ENCODE data around the gene DLG2. TPM values are rescaled to one million over a fixed set of nuclear protein-coding genes. Genes with fewer than 3 reads are reported as not detected.
"Not testable (repeated sequence)": the region's sequence is repeated elsewhere in the genome, so short reads cannot be mapped to it uniquely, and the experiment has no call there.

The DLG2 gene
- total RNA-seq, 2 experiments from 2014 or later: 0.85 to 1.1 TPM

DNA sequence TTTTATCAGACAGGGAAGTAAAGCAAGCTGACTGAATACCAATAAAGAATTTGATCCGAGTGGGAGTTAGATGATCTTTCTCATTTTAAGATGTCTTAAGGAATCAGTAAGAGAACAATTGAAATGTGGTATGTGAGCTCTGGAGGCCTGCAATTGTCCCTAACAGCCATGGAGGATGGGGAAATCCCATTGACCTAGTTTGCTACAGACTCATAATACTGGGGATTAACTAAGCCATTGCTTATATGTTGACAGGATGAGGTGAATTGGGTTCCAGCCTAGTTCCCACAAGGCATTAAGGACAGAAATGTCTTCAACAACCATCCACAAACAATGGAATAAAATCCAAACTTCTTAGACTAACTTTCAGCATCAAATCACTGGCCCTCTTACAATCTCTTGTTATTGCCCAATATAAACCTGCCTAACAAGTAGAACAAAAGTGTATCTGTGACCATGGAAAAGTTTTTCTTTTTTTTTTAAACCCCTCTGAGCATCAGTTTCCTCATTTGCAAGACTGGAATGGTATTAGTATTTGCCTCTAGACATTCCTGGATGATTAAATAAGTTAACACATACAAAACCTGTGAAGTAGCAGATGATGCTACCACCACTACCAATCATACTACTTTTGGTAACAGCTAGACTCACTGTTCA lies 773.2 kb downstream of the DLG2 start:
- H3K4me1 Mint-ChIP-seq: no peaks in the 10 kb centered on the region
- H3K4me3 Mint-ChIP-seq: no peak overlapping the region
- DNase-seq: no peak
- peaks cover 5% of the 10 kb centered on the region for H3K9me3 Mint-ChIP-seq
- CTCF ChIA-PET: no interaction called here
- no peaks in the 10 kb centered on the region for H3K36me3 Mint-ChIP-seq (ENCODE audit: low read depth)
- no peaks in the 10 kb centered on the region for H3K27me3 Mint-ChIP-seq
- POLR2A ChIA-PET: no interaction called here
- H3K27ac Mint-ChIP-seq: no peak overlapping the region

- POLR2A ChIA-PET: no interaction called here
Observed at GRCh38 chr11:84847842-84848241, 779.3 kb downstream of the DLG2 start.

GRCh38 chr11:84840201-84840600 lies 786.9 kb downstream of the DLG2 start:
- POLR2A ChIA-PET; H3K4me3 Mint-ChIP-seq; CTCF ChIA-PET; H3K27me3 Mint-ChIP-seq; H3K36me3 Mint-ChIP-seq (ENCODE audit: low read depth); H3K27ac Mint-ChIP-seq; H3K4me1 Mint-ChIP-seq; H3K9me3 Mint-ChIP-seq; DNase-seq: not testable (repeated sequence)

More at GRCh38 chr11:84847842-84848241, 779.3 kb downstream of the DLG2 start:
- Mint-ChIP-seq H3K36me3 (ENCODE audit: low read depth) (no peaks in the 10 kb centered on the region), H3K9me3 (peaks cover 3% of the 10 kb centered on the region), H3K4me1 (no peaks in the 10 kb centered on the region), H3K27ac (no peak overlapping the region), H3K4me3 (no peak overlapping the region), H3K27me3 (no peaks in the 10 kb centered on the region)
- no peak for DNase-seq
- CTCF ChIA-PET: no interaction called here

GRCh38 chr11:84837402-84838069 lies 789.6 kb downstream of the DLG2 start:
- Mint-ChIP-seq H3K36me3 (ENCODE audit: low read depth) (no peaks in the 10 kb centered on the region), H3K27me3 (no peaks in the 10 kb centered on the region), H3K4me1 (no peaks in the 10 kb centered on the region), H3K4me3 (no peak overlapping the region), H3K27ac (no peak overlapping the region), H3K9me3 (no peaks in the 10 kb centered on the region)
- POLR2A ChIA-PET: no interaction called here
- DNase-seq: no peak
- CTCF ChIA-PET: no interaction called here

DNA sequence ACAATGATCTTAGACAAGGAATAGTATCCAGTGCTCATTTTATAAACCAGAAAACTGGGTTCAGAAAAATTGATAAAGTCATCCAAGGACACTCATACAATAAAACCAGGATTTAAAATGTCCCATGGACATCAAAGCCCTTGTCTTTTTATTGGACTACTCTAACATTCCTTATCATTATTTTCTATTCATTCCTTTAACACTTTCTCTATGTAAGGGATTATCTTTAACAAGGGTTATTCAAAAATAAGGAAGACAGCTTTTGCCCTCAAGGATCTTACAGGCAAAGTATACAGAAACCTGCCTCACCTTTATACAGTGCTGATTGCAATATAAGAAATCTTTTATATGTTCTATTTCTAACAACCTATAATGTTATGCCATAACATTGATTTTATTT lies 790.8 kb downstream of the DLG2 start:
- no peaks in the 10 kb centered on the region for H3K27me3 Mint-ChIP-seq
- ChIA-PET CTCF (no interaction called here), POLR2A (no interaction called here)
- H3K4me3 Mint-ChIP-seq: no peak overlapping the region
- DNase-seq: no peak
- H3K36me3 Mint-ChIP-seq (ENCODE audit: low read depth): no peaks in the 10 kb centered on the region
- no peaks in the 10 kb centered on the region for H3K4me1 Mint-ChIP-seq
- no peak overlapping the region for H3K27ac Mint-ChIP-seq
- H3K9me3 Mint-ChIP-seq: no peaks in the 10 kb centered on the region

- CTCF ChIA-PET: interaction anchor here (0.9 kb wide), 1 partner anchor 15 kb away, joined by 3 read pairs; no protein-coding TSS in a partner anchor
Observed at GRCh38 chr11:84833488-84834088, 793.6 kb downstream of the DLG2 start.

GRCh38 chr11:84830372-84830771 lies 796.8 kb downstream of the DLG2 start:
- DNase-seq: no peak
- H3K9me3 Mint-ChIP-seq: peaks cover 2% of the 10 kb centered on the region
- H3K27me3 Mint-ChIP-seq: no peaks in the 10 kb centered on the region
- no peaks in the 10 kb centered on the region for H3K4me1 Mint-ChIP-seq
- H3K27ac Mint-ChIP-seq: no peak overlapping the region
- no peak overlapping the region for H3K4me3 Mint-ChIP-seq
- POLR2A ChIA-PET: no interaction called here
- no peaks in the 10 kb centered on the region for H3K36me3 Mint-ChIP-seq (ENCODE audit: low read depth)
- CTCF ChIA-PET: no interaction called here

More at GRCh38 chr11:84833488-84834088, 793.6 kb downstream of the DLG2 start:
- no peaks in the 10 kb centered on the region for H3K36me3 Mint-ChIP-seq (ENCODE audit: low read depth)
- H3K4me3 Mint-ChIP-seq: no peak overlapping the region
- no peak for DNase-seq
- POLR2A ChIA-PET: no interaction called here
- H3K4me1 Mint-ChIP-seq: no peaks in the 10 kb centered on the region
- H3K27me3 Mint-ChIP-seq: no peaks in the 10 kb centered on the region
- no peaks in the 10 kb centered on the region for H3K9me3 Mint-ChIP-seq
- no peak overlapping the region for H3K27ac Mint-ChIP-seq

DNA sequence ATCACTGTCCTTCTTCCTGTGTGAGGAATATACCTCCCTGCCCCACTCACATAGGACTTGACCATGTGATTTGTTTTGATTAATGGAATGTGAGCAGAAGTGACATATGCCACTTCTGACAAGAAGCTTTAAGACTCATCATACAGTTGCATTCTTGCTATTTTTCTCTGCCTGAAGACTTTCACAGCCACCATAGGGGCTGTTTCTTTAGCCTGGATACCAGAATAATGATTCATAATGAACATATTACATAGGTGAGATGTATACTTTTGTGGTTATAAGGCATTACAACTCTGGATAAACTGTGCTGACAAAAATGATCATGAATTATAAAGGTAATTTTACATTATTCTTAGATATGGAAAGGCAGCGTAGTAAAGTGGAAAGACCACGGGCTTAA lies 798.0 kb downstream of the DLG2 start:
- ChIA-PET POLR2A (no interaction called here), CTCF (no interaction called here)
- Mint-ChIP-seq H3K27me3 (no peaks in the 10 kb centered on the region), H3K27ac (no peak overlapping the region), H3K36me3 (ENCODE audit: low read depth) (no peaks in the 10 kb centered on the region), H3K9me3 (peaks cover 2% of the 10 kb centered on the region), H3K4me3 (no peak overlapping the region), H3K4me1 (no peaks in the 10 kb centered on the region)
- no peak for DNase-seq

DNA sequence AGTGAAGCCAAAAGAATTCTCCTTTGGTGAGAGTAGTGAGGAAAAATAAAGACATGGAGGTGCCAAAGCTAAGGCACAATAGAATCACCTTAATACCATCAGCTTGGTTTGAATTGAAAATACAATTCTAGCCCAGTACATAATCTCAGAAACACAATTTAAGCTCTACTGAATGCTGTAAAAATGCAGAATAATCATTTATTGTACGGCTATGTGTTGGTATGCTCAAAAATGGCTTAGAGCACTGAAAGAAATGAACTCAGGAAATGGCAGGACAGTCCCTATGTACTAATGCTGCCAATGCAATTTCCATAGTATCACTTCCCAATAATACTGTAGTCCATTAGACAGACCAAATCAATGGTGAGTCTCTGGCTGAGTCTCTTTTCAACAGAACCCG lies 798.5 kb downstream of the DLG2 start:
- no peak for DNase-seq
- Mint-ChIP-seq H3K4me3 (no peak overlapping the region), H3K36me3 (ENCODE audit: low read depth) (no peaks in the 10 kb centered on the region), H3K27ac (no peak overlapping the region), H3K4me1 (no peaks in the 10 kb centered on the region), H3K9me3 (peaks cover 2% of the 10 kb centered on the region), H3K27me3 (no peaks in the 10 kb centered on the region)
- POLR2A ChIA-PET: no interaction called here
- CTCF ChIA-PET: no interaction called here

- ChIA-PET POLR2A (no interaction called here), CTCF (no interaction called here)
Observed at GRCh38 chr11:84825106-84825660, 802.0 kb downstream of the DLG2 start.

DNA sequence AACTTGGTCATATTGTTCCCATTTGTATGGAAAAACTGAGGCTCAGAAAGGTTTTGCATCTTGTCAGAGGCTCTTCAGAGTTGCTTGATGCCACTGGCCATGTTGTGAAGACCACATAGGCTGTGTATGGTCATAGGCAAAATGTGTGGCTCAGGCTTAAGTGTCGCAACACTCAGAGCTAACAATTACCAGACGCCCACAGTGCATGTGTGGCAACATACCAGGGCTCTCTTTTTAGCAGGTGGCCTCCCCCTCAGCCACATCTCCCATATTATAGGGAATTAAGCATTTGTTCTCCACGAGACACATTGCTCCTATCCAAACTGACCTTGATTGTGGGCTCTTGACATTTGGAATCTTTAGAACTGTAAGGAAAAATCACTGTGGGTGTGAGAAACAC lies 802.5 kb downstream of the DLG2 start:
- H3K9me3 Mint-ChIP-seq: peaks cover 2% of the 10 kb centered on the region
- POLR2A ChIA-PET: no interaction called here
- no peaks in the 10 kb centered on the region for H3K4me1 Mint-ChIP-seq
- CTCF ChIA-PET: no interaction called here
- no peak overlapping the region for H3K27ac Mint-ChIP-seq
- no peaks in the 10 kb centered on the region for H3K27me3 Mint-ChIP-seq
- DNase-seq: no peak
- no peaks in the 10 kb centered on the region for H3K36me3 Mint-ChIP-seq (ENCODE audit: low read depth)
- no peak overlapping the region for H3K4me3 Mint-ChIP-seq

More at GRCh38 chr11:84825106-84825660, 802.0 kb downstream of the DLG2 start:
- no peaks in the 10 kb centered on the region for H3K36me3 Mint-ChIP-seq (ENCODE audit: low read depth)
- H3K4me3 Mint-ChIP-seq: no peak overlapping the region
- H3K27ac Mint-ChIP-seq: no peak overlapping the region
- H3K9me3 Mint-ChIP-seq: peaks cover 2% of the 10 kb centered on the region
- DNase-seq: no peak
- no peaks in the 10 kb centered on the region for H3K4me1 Mint-ChIP-seq
- H3K27me3 Mint-ChIP-seq: no peaks in the 10 kb centered on the region

DNA sequence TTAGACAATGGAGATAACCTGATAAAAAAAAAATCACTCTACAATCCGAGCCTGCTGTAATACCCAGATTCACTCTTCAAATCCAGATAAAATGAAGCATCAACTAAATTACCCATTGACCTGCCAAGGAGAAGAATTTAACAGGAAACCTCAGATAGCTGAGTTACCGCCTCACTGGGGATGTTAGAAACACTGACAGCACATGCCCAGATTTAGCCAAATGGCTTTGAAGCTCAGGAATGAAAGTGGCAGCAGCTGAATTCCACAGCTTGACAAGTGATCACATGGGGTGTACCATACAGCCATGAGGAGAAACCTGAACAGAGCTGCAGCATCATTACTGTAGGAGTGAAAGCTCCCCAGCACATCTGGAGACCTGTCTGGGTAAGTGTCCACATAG lies 807.6 kb downstream of the DLG2 start:
- ChIA-PET POLR2A (no interaction called here), CTCF (interaction anchor here (0.7 kb wide), 1 partner anchor 105 kb away, joined by 3 read pairs; no protein-coding TSS in a partner anchor)
- H3K27ac Mint-ChIP-seq: no peak overlapping the region
- DNase-seq: no peak
- no peaks in the 10 kb centered on the region for H3K27me3 Mint-ChIP-seq
- H3K9me3 Mint-ChIP-seq: no peaks in the 10 kb centered on the region
- H3K4me3 Mint-ChIP-seq: no peak overlapping the region
- no peaks in the 10 kb centered on the region for H3K4me1 Mint-ChIP-seq
- H3K36me3 Mint-ChIP-seq (ENCODE audit: low read depth): no peaks in the 10 kb centered on the region

DNA sequence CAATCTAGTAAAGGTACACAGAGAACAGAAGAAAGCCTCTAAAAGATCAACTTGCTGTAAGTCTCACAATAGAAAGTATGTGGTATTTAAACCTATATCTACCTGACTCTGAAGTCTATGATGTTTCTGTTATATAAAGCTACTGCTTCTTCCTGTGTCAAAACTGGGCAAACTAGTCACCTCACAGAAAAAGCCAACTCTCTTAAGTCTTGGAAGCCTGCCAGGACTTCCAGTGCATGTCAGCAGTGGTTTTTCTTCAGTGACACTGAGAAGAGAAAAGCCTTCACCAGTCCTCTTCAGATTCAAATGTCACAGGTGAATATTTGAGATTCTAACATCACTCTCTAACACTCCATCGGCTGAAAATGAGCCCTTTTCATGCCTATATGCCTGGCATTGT lies 808.0 kb downstream of the DLG2 start:
- ChIA-PET POLR2A (no interaction called here), CTCF (interaction anchor here (1.0 kb wide), 1 partner anchor 15 kb away, joined by 3 read pairs; no protein-coding TSS in a partner anchor)
- Mint-ChIP-seq H3K36me3 (ENCODE audit: low read depth) (no peaks in the 10 kb centered on the region), H3K4me3 (no peak overlapping the region), H3K9me3 (no peaks in the 10 kb centered on the region), H3K27me3 (no peaks in the 10 kb centered on the region), H3K4me1 (no peaks in the 10 kb centered on the region), H3K27ac (no peak overlapping the region)
- no peak for DNase-seq
